ENCODE results near the gene KRT73. TPM values are rescaled to one million over a fixed set of nuclear protein-coding genes. Genes with fewer than 3 reads are reported as not detected.

KRT73 gene
- total RNA-seq, 1 experiment from 2014 or later, result not detected

GRCh38 chr12:52645982-52646381 is 27.6 kb upstream of the KRT73 start:
- no peak for DNase-seq (ENCODE audit: low read depth)

- no peak for DNase-seq (ENCODE audit: low read depth)
Observed at GRCh38 chr12:52645120-52645761, 26.9 kb upstream of the KRT73 start.

DNA sequence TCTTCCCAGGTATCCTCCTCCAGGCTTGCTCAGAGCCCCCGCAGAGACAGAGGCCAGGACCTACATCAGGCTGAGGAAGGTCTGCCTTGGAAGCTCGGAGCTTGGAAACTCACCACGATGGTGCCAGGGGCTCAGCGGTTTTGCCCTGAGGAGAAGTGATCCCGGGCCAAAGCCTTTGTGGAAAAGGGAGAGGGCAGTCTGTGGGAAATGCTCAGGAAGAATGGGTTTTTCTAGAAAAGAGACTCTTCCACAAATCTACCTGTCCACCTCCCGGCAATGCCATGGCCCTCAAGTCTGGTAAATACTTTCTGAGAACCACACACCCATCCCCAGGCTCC is 25.7 kb upstream of the KRT73 start:
- no peak for DNase-seq (ENCODE audit: low read depth)

- no peak for DNase-seq (ENCODE audit: low read depth)
Observed at GRCh38 chr12:52643233-52644077, 25.1 kb upstream of the KRT73 start.

DNA sequence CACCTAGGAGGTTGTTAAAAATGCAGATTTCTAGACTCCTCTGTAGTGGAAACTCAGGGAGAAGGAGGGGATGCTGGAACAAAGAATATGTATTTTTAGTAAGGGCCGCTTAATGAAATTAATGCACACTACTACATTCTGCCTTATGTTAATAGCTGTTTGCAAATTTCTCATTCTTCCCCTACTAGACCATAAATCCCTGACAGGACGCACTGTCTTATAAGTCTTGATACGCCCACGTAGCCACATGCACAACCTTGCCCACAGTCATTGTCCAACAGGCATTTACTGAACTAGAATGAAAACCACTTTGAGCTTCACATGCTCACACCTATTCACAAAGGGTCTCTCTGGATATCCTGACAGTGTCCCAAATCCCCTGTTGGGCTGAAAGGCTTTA is 23.1 kb upstream of the KRT73 start:
- DNase-seq (ENCODE audit: low read depth), result no peak

DNA sequence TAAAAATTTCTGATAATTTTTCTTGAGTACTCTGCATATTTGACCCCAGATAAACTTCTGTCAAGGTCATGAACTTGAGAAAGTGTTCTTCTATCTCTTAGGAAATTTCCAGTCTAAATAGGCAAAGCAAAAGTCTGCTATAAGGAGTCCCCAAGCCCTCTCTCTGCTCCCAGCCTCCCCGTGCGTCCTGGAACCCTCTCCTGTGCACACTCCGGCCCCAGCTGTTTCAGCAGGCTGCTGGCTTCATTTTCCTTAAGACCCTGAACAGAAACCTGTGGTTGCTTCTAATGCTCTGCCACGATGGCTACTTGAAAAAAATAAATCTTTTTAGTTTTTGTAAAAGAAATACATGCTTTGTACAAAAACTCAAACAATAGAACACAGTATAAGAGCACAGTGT is 18.9 kb upstream of the KRT73 start:
- no peak for DNase-seq (ENCODE audit: low read depth)

DNA sequence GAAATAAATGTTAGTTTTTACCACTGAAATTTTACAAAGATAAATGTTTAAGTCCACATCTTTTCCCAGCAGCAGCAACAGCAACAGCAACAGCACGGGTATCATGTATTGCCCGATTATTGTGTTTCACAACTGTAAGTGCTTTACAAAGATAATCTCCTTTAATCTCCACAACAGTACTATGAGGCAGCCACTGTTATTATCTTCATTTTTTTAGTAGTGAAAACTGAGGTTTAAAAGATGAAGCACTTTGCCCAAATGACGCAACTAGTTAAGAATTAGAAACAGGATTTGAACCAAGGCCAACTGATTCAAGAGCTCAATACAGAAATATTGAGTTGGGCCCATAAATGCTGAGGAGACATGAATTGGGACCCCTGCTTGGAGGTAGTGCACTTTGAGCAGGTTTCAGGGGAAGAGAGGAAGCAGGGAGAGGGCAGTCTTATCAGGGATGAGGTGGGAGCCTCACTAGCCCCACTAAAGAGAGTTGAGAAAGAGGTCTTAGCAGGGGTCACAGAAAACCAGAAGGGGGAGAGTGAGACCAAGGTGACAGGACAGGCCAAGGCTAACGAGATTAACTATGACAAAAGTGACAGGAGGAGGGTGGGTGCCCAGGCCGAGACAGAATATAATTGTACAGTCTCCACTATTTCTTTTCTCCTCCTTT is 18.4 kb upstream of the KRT73 start:
- DNase-seq (ENCODE audit: low read depth), result no peak

DNA sequence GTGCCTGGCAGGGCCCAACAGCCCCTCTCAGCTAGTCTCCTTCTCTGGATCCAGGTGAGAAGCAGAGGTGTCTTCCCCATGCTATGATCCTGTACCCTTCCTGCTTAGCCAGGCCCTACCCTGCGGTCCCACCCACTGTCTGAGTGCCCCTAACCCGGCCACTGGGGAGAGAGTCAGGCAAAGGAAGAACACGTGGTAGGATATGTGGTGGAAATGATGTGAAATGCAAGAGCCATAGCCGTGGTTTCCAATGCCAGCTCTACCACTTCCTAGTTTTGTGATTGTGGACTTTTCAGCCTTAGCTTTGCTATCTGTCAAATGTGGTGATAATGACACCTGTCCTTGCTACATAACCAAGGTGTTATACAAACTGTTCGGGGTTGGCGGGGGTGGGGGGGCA is 17.8 kb upstream of the KRT73 start:
- DNase-seq (ENCODE audit: low read depth), result no peak

GRCh38 chr12:52634266-52635056 is 16.1 kb upstream of the KRT73 start:
- no peak for DNase-seq (ENCODE audit: low read depth)

DNA sequence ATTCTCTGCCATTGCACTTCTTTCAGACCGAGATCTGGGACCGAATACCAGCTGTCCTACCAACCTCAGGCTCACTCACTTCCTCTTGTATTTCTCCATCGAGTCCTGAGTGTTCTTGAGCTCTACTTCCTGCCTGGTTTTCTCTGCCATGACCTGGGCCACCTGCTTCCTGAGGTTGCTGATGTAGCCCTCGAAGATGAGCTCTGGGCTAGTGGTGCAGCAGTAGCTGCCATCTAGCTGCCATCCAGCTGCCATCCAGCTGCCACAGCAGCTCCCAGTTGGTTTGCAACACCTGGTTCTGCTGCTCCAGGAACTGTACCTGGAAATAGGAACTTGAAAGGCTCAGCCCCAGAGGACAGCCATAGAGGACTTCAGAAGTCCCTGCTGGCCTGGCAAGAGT is 15.0 kb upstream of the KRT73 start:
- no peak for DNase-seq (ENCODE audit: low read depth)

DNA sequence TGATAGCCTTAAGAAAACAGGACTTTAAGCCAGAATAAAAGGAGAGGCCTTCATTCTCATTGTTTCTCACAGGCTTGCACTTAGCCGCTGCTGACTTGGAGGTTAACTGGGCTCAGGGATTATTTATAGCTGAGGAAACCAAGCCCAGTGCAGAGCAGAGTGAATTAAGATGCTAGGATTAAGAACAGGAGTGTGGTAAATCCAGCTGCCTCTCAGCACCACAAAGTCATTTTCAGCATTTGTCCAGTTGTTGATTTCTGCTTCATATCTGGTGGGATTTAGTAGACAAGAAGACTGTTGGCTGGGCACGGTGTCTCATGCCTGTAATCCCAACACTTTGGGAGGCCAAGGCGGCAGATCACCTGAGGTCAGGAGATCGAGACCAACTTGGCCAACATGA is 14.3 kb upstream of the KRT73 start:
- no peak for DNase-seq (ENCODE audit: low read depth)

DNA sequence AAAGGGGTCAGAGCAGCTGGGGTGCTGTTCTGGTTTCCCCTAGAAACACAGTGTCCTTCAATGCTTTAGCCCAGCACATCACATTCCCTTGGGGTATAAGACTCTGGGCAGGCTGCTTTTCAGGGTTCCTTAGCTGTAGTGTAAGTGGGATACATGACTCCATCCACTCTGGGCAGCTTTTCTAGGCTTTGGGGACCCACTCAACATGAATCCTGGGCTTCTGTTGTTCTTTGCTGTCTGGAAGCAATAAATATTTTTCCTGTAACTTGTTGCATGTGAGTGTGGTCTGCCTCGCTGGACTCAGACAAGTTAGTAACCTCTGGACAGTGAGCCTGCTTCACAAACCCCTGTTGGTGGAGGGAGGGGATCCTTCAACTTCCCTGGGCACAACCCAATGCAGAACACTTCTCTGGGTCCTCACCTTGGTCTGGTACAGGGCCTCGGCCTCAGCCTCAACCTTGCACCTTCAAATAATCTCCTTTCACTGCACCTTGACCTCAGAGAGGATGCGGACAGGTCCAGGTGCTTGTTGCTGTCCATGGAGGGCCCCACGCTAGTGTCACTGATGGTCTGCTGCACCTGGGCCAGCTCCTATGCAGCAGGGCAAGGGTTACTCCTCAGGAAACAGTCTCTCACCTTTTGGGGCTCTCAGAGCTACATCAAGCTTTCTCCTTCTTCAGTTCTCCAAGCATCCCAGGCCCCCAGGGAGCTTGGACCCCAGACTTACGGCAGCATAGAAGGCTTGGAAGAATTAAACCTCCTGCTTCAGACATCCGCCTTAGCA is 13.5 kb upstream of the KRT73 start:
- DNase-seq (ENCODE audit: low read depth), result no peak

DNA sequence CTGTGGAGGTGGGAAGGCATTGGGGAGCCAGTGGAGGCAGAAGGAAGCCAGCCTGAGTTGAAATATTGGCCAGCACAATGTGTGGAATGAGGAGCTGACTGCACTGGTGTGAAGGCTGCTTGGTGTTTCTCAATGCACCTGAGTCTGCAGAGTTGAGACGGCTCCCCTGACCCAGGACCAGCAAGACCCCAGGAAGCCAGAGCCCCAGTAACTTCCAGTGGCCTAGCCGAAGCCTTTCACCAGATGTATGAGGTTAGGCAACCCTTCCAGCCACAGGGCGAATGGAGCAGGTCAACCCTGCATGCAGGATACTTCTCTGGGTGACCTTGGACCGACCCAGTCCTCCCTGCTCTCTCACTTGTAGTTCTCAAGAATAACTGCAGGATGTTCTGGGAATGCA is 12.9 kb upstream of the KRT73 start:
- DNase-seq (ENCODE audit: low read depth), result no peak

GRCh38 chr12:52630599-52631200 is 12.3 kb upstream of the KRT73 start:
- DNase-seq (ENCODE audit: low read depth), result no peak

DNA sequence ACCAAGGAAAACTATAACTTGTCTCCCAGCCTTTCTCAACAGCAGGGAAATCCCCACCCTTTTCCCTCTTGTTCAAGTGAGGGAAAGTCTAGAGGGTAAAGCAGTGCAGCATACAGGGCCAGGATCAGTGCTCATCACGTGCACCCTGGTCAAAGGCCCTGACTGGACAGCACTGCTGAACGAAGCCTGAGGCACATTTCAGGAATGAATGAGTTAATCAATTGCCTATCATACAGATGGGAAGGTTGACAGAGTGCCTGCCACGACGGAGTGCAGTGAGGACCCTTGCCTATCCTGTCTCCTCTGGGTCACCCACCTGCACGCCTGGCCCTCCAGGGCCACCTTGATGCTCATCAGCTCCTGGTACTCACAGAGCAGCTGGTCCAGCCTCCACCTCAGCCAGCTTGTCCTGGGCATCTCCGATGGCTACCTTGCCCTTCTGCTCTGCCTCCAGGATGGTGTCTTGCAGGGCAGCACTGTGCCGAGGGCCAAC is 11.7 kb upstream of the KRT73 start:
- no peak for DNase-seq (ENCODE audit: low read depth)

GRCh38 chr12:52629281-52630007 is 11.1 kb upstream of the KRT73 start:
- no peak for DNase-seq (ENCODE audit: low read depth)

- DNase-seq (ENCODE audit: low read depth), result no peak
Observed at GRCh38 chr12:52628841-52629240, 10.5 kb upstream of the KRT73 start.

DNA sequence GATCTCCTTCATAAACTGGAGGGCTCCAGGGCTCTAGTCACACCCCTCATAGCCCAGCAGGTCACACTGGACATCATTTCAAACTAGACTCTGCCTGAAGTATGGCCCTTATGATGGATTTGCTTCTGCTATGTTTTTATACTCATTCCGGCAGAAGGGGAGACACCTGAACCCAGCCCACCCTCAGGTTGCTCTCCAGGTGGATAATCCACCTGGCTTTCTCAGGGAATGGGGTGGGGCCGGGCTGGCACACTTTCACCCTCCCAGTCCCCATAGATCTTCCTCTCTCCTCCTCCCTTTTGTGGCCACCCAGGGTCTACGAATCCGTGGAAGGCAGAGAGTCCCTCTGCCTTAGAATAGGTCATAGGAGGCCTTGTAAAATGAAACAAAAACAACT is 9.8 kb upstream of the KRT73 start:
- no peak for DNase-seq (ENCODE audit: low read depth)

GRCh38 chr12:52627395-52628110 is 9.2 kb upstream of the KRT73 start:
- DNase-seq (ENCODE audit: low read depth), result no peak

All from LHCN-M2 (cell line).